ENCODE measurements around the gene MAML2.

DNA sequence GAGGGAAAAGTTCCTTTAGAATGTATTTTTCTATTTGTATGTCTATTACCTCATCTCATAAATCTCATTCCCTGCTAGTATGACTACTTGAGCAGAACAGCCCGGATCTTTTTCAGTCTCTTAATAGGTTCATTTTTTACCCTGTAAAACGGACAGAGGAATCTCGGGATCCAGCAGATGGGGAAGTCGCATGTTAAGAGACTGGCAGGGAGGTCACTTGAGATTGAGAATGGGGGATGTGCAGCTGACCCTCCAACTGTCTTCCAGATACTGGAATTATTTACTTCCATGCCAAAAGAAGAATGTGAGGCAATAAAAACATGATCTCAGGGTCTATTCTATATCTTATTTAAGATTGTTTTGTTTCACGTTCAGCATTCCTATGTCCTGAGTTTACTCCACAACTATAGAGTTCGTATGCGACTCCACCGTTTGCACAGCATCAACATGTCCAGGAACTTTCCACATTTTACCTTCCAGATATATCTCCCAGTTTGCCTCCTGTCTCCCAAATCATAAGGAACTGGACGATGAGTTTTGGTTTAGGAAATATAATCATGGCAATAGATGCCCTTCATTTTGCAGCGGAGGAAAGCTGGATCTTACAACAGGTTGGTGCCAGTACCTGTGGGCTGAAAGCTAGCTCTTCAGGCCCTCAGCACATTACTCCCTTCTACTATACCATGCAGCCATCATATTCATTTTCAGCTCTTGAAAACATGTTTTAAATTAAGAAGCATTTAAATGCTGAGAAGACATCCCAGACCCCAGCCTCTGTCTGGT is 181.5 kb downstream of the MAML2 start:
- TF ChIP-seq RXRA (IDR thresholded peaks at IDR 0.05; ENCODE audit: borderline replicate concordance, low read depth) (no peak), GABPA (IDR thresholded peaks at IDR 0.05; ENCODE audit: low read depth) (no peak), FOSL2 (IDR thresholded peaks at IDR 0.05; ENCODE audit: borderline replicate concordance, low read depth) (no peak), RCOR1 (IDR thresholded peaks at IDR 0.05; ENCODE audit: low read length) (no peak), SMC3 (IDR thresholded peaks at IDR 0.05; ENCODE audit: low read depth, low read length) (no peak), FOXJ3 (CRISPR knock-in tag; IDR thresholded peaks at IDR 0.05) (no peak), TAF1 (IDR thresholded peaks at IDR 0.05; ENCODE audit: borderline replicate concordance, low read depth, low read length) (no peak), MXI1 (IDR thresholded peaks at IDR 0.05; ENCODE audit: low read depth, low read length) (no peak)
- TF ChIP-seq, protein P1, sequence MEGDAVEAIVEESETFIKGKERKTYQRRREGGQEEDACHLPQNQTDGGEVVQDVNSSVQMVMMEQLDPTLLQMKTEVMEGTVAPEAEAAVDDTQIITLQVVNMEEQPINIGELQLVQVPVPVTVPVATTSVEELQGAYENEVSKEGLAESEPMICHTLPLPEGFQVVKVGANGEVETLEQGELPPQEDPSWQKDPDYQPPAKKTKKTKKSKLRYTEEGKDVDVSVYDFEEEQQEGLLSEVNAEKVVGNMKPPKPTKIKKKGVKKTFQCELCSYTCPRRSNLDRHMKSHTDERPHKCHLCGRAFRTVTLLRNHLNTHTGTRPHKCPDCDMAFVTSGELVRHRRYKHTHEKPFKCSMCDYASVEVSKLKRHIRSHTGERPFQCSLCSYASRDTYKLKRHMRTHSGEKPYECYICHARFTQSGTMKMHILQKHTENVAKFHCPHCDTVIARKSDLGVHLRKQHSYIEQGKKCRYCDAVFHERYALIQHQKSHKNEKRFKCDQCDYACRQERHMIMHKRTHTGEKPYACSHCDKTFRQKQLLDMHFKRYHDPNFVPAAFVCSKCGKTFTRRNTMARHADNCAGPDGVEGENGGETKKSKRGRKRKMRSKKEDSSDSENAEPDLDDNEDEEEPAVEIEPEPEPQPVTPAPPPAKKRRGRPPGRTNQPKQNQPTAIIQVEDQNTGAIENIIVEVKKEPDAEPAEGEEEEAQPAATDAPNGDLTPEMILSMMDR (IDR thresholded peaks at IDR 0.05), result no peak
- TF ChIP-seq, protein P2, sequence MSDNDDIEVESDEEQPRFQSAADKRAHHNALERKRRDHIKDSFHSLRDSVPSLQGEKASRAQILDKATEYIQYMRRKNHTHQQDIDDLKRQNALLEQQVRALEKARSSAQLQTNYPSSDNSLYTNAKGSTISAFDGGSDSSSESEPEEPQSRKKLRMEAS (IDR thresholded peaks at IDR 0.05; ENCODE audit: low read depth), result no peak

All from SK-N-SH (cell line).